Astrocyte of the spinal cord (primary cell): ENCODE measurements around the gene THOC7.
A peak's percentile ranks its signal among the peaks of the same experiment; 100 is the strongest.

Source experiments
- DNase-seq: peaks from one replicate; pipeline ENCODE4 v3.0.0; 2011; ENCODE audit warnings: low read depth, low spot score
- H3K4me3 ChIP-seq: 2 replicates; pipeline ENCODE4 v1.5.1; 2011; ENCODE audit warnings: low read depth, mild to moderate bottlenecking, low read length, moderate library complexity
- in situ Hi-C: cut with HindIII; loops from 2 replicates; pipeline ENCODE4 v1.10.0; 2017; ENCODE audit warnings: low sequenced_read_pairs
- TF ChIP-seq, protein P1 (sequence below): IDR thresholded peaks from 2 replicates; pipeline ENCODE4 v1.5.1; 2012; ENCODE audit warnings: low read depth, mild to moderate bottlenecking, low read length, inconsistent platforms

The THOC7 gene

DNA sequence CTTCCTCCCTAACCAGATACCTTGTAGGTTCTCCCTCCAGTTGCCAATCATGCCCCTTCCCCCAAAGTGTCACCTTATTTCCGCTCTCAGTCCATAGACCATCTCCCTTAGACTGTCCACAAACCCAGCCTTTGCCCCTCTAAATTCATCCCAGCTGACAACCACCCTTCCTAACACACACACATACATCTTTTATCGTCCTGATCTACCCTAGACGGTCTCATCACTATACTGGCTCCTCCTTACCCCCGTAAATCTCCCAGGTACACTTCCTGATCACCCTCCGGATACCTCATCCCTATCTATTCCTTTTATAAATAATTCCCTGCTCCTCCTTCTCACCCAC lies 828 bp downstream of the THOC7 start:
- TF ChIP-seq, protein P1, sequence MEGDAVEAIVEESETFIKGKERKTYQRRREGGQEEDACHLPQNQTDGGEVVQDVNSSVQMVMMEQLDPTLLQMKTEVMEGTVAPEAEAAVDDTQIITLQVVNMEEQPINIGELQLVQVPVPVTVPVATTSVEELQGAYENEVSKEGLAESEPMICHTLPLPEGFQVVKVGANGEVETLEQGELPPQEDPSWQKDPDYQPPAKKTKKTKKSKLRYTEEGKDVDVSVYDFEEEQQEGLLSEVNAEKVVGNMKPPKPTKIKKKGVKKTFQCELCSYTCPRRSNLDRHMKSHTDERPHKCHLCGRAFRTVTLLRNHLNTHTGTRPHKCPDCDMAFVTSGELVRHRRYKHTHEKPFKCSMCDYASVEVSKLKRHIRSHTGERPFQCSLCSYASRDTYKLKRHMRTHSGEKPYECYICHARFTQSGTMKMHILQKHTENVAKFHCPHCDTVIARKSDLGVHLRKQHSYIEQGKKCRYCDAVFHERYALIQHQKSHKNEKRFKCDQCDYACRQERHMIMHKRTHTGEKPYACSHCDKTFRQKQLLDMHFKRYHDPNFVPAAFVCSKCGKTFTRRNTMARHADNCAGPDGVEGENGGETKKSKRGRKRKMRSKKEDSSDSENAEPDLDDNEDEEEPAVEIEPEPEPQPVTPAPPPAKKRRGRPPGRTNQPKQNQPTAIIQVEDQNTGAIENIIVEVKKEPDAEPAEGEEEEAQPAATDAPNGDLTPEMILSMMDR = no peak
- DNase-seq = no peak
- in situ Hi-C loops = no loop called here
- H3K4me3 ChIP-seq = peak overlapping the region; percentile 92

DNA sequence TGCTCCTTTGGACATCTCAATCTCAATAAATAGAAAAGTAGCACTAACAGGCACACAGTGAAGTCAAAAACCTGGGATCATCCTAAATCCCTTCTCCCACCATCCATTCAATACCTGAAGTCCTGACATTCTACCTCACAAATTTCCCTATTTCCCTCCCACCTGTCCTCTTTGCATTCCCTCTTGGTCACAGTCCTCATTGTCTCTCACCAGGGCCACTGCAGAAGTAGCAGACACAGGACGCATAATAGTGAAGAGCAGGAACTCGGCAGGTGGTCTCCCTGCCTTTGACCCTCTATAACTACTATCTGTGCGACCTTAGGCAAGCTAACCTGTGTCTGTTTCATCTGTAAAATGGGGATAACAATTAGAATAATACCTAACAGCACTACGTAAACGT lies 2.3 kb downstream of the THOC7 start:
- H3K4me3 ChIP-seq = no peak overlapping the region
- no peak for DNase-seq
- in situ Hi-C loops = no loop called here

DNA sequence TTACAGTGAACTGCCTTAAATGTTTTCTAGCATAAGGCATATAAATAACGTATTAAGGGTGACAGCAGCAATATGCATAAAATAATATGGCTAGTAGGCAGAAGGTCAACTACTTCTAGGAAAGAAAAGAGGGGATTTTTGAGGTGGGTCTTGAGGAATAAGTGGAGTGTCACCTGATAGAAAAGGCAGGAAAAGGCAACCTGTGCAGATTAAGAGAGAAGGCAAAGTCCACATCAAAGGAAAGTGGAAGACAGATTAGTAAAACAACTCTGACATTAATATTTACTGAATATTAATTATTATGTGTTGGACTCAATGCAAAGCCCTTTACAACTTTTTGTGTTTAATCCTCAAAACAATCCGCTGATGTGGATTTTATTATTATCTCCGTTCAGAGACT lies 2.8 kb downstream of the THOC7 start:
- no peak for DNase-seq
- TF ChIP-seq, protein P1 = no peak
- in situ Hi-C loops = no loop called here
- H3K4me3 ChIP-seq = no peak overlapping the region

More for the DNA sequence above, 2.3 kb downstream of the THOC7 start:
- TF ChIP-seq, protein P1 = no peak

DNA sequence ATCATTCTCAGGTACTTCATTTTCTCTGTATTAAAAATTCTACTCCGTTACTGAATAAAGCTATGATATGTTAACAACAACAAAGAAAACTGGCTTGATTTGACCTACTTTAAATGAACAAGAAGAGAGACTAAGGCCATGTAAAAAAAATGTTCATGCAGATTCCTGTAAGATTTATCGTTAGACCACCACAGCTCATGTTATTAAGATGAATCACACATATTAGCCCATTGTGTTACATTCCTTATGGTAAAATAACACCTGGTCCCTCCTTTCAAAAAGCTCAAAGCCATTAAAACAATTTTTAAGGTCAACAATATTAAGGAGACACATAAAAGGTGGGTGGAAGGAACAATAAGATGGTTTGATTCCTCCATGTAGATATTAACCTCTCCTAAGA lies 6.3 kb downstream of the THOC7 start:
- TF ChIP-seq, protein P1 = no peak
- in situ Hi-C loops = no loop called here

DNA sequence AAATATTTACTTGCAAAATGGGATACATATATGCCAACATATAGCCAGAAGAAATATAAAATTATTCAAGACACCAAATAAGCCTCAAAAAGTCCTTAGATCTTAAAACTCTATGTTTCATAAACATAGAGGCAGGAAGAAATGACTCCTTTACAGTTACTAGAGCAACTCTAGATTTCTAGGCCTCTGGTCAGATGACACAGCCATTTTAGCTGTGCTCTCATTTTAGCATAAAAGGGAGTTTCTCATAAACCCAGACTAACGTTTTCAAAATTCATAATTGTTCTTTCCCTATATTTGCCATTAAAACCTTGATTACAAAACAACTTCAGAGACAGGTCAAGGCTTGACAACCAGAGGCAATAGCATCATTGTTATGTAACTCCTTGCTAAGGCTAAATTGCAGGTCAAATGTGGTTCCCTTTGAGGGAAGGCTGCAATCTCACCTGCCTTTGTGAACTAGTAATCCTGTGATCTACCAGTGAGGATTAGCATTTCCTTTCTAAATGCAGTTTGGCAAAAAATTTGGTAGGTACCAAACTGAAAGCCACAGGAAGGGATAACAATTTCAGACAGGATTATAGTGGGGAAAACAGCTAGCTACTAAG lies 8.2 kb downstream of the THOC7 start:
- in situ Hi-C loops = no loop called here
- DNase-seq = no peak
- H3K4me3 ChIP-seq = no peak overlapping the region
- TF ChIP-seq, protein P1 = no peak

More for the DNA sequence above, 6.3 kb downstream of the THOC7 start:
- no peak overlapping the region for H3K4me3 ChIP-seq
- DNase-seq = peak; percentile 22

DNA sequence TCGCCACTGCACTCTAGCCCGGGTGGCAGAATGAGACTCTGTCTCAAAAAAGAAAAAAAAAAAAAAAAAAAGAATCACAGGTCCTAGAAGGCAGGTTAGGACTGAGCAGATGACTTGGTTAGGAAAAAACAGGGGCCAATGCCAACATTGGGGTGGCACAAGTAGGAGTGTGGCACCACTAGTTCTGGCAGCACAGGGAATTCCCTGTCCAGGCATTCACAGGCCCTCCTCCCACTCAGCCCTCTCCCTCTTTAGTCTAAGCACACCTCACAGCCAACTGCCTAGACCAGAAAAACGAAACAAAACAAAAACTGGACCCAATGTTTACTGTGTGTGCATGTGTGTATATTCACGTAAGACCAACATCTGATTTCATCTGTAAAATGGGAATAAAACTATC lies 10.5 kb downstream of the THOC7 start:
- in situ Hi-C loops = no loop called here
- DNase-seq = no peak
- H3K4me3 ChIP-seq = no peak overlapping the region
- TF ChIP-seq, protein P1 = no peak

DNA sequence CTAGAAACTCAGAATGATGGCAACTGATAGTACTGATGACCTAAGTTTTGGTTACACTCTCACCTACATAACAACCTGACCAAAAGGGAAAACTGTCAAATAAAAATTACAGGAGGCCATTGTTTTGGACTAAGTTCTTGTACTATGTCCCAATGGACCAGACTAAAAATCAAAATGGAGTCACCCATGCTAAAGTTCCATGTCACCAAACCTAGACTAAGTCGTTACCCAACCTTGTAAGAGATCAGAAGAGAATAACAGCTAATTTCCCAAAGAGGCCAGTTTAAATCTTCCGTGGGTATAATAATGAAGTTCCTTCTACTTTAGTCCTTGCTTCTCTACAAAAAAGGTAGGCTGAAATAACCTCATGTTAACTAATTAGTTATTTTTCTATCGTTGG lies 12.3 kb downstream of the THOC7 start:
- H3K4me3 ChIP-seq = no peak overlapping the region
- TF ChIP-seq, protein P1 = no peak
- in situ Hi-C loops = no loop called here
- DNase-seq = no peak
